Measurements from ENCODE around the gene RAMP1. TPM values are rescaled to one million over a fixed set of nuclear protein-coding genes. Genes with fewer than 3 reads are reported as not detected.
A peak's percentile ranks its signal among the peaks of the same experiment; 100 is the strongest.

The RAMP1 gene
- 4.0 and 6.5 TPM in 2 replicates for total RNA-seq

DNA sequence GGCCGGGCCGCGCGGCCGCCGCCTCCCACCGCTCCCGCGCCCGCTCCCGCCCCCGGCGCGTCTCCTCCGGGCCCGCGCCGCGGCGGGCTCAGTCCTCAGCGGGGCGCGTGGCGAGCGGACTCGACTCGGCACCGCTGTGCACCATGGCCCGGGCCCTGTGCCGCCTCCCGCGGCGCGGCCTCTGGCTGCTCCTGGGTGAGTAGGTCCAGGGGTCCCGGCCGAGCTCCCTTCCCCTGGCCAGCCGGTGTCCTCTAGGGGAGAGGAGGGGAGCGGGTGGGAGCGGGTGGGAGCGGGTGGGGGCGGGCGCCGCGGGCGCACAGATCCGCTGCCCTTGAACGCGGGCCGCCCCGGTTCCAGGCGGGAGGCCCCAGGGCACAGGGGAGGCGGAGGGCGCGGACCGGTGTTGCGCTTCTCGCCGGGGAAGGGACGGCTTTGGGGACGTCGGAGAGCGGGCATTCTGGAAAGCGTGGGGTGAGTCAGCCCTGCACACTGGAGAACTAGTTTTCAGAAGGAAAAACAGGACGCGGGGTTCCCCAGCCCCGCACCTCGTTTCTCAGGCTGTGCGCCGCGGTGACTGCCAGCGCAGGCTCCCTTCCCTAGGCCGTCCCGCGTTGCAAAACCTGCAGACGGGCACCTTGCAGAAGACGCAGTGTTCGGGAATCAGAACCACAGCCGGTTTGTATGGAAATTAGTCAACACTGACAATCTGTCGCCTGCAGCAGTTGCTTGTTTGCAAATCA, at the start of gene RAMP1:
TSS of gene RAMP1 (plus strand) at position 91 of the 740 bp plus-strand sequence. CDS start at position 144, 53 bp downstream.
- TF ChIP-seq CTCF (conservative IDR thresholded peaks at IDR 0.05; ENCODE audit: low read depth, low read length): no peak
- no peak for DNase-seq (ENCODE audit: low read depth)
- peak within 1 kb of the TSS; percentile 24 for H3K4me3 ChIP-seq (ENCODE audit: low read depth, low read length)

DNA sequence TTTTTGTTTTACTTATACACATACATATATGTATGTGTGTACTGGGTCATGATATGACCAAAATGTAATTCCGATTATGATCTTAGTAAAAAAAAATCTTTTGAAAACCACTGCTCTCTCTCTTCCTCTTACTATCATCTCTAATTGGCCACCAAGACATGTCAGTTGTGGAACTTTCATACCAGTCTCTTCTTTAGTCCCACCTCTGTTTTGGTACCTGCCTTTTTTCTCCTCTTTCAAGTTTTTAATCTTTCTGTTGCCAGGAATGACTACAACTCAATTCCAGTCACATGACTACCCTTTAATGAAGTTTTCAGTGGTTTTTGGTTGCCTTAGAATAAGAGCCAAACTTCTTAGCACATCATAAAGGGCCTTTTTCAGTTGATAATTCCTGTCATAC, 43.8 kb upstream of the RAMP1 start:
- DNase-seq (ENCODE audit: low read depth): no peak
- no peak for TF ChIP-seq CTCF (conservative IDR thresholded peaks at IDR 0.05; ENCODE audit: low read depth, low read length)
- no peak overlapping the region for H3K4me3 ChIP-seq (ENCODE audit: low read depth, low read length)

GRCh38 chr2:237816531-237816930, 42.9 kb upstream of the RAMP1 start:
- DNase-seq (ENCODE audit: low read depth): no peak
- no peak for TF ChIP-seq CTCF (conservative IDR thresholded peaks at IDR 0.05; ENCODE audit: low read depth, low read length)
- no peak overlapping the region for H3K4me3 ChIP-seq (ENCODE audit: low read depth, low read length)

DNA sequence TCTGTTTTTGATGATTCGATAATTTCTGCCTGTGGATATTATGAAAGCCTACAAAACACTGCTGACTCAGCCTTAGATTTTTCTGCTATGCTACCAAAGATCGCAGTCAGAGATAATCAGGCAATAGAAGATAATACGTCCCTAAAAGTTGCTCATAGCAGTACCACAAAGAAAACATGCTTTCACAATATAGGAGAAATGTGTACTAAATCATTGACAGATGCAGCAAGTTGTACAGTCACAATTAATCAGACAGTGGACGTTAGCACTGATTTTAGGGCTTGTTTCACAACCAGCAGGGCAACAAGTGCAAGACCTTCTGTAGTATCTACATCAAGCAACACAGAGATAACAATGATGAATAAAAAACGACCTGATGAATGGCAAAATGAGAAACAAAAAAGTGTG, 41.4 kb upstream of the RAMP1 start:
- H3K4me3 ChIP-seq (ENCODE audit: low read depth, low read length): no peak overlapping the region
- TF ChIP-seq CTCF (conservative IDR thresholded peaks at IDR 0.05; ENCODE audit: low read depth, low read length): no peak
- DNase-seq (ENCODE audit: low read depth): no peak

- TF ChIP-seq CTCF (conservative IDR thresholded peaks at IDR 0.05; ENCODE audit: low read depth, low read length): no peak
- no peak for DNase-seq (ENCODE audit: low read depth)
- H3K4me3 ChIP-seq (ENCODE audit: low read depth, low read length): no peak overlapping the region
These were observed 40.2 kb upstream of the RAMP1 start for GRCh38 chr2:237819231-237819630.

- TF ChIP-seq CTCF (conservative IDR thresholded peaks at IDR 0.05; ENCODE audit: low read depth, low read length): no peak
- H3K4me3 ChIP-seq (ENCODE audit: low read depth, low read length): no peak overlapping the region
- DNase-seq (ENCODE audit: low read depth): no peak
These were observed 39.0 kb upstream of the RAMP1 start for GRCh38 chr2:237820421-237820820.

- TF ChIP-seq CTCF (conservative IDR thresholded peaks at IDR 0.05; ENCODE audit: low read depth, low read length): no peak
- DNase-seq (ENCODE audit: low read depth): no peak
- no peak overlapping the region for H3K4me3 ChIP-seq (ENCODE audit: low read depth, low read length)
These were observed 35.9 kb upstream of the RAMP1 start for GRCh38 chr2:237823544-237823943.
